ENCODE data around the gene CERS1.

The CERS1 gene

DNA sequence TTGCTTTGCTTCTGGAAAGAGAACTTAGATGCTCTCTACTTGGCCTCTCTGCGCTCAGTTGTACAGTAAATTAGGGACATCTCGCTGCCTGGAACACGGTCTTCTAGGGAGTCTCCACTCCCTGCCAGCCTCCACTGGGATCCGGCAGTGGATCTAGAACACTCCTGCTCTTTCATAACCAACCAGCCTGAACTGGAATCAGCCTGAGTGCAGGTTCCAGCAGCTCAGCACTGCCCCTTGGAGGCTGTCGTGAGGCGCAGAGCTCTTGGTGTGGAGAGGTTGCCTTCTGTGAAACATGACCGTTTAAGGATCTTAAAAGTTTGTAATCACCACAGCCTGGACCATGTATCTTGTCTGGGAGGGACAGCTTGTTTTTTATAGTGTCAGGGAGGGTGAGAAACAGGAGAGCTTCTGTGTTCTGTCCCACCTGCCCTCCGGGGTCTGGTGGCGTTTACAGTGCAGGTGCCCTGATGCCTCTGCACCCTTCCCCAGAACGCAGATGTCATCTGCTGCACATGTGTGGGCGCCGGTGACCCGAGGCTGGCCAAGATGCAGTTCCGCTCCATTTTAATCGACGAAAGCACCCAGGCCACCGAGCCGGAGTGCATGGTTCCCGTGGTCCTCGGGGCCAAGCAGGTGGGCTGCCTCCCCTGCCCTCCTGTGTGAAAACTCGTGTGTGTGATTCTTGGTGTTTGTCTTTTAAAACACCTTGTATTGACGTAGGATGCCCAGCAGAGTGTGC, 39.4 kb downstream of the CERS1 start:
- no peak for DNase-seq (ENCODE audit: low read depth)

DNA sequence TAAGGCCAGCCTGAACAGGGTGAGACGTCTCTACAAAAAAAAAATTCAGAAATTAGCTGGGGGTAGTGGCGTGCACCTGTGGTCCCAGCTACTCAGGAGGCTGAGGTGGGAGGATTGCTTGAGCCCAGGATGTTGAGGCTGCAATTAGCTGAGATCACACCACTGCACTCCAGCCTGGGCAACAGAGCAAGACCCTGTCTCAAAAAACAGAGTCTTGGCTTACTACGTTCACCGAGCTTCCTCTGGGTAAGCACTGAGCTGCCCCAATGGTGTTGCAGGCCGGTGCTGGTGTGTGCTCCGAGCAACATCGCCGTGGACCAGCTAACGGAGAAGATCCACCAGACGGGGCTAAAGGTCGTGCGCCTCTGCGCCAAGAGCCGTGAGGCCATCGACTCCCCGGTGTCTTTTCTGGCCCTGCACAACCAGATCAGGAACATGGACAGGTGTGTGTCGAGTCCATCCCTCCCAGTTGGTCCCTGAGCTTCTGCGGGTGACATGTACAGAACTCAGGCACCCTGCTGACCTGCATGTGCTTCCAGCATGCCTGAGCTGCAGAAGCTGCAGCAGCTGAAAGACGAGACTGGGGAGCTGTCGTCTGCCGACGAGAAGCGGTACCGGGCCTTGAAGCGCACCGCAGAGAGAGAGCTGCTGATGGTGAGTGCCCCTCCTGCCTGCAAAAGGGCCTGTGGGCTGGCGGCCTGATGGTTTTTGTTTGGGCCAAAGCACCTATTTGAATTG, 40.1 kb downstream of the CERS1 start:
- no peak for DNase-seq (ENCODE audit: low read depth)

GRCh38 chr19:18854982-18855381, 41.0 kb downstream of the CERS1 start:
- DNase-seq (ENCODE audit: low read depth) = no peak

GRCh38 chr19:18853755-18854427, 42.1 kb downstream of the CERS1 start:
- DNase-seq (ENCODE audit: low read depth) = no peak

DNA sequence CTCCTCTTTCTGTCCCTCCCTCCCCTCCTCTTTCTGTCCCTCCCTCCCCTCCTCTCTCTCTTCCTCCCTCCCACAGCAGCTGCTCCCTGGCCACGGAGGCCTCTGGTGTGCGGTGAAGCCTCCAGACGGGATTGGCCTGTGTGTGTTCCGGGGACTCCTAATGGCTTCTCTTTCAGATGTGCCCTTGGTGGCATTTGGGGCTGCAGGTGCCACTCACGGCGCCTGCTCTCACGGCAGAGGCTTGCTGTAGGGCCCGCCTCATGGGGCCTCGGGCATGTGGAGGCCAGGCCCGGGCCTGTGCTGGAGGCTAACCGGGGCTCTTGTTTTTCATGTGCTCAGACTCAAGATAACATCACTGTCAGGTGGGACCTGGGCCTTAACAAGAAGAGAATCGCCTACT, 43.3 kb downstream of the CERS1 start:
- DNase-seq (ENCODE audit: low read depth) = no peak

DNA sequence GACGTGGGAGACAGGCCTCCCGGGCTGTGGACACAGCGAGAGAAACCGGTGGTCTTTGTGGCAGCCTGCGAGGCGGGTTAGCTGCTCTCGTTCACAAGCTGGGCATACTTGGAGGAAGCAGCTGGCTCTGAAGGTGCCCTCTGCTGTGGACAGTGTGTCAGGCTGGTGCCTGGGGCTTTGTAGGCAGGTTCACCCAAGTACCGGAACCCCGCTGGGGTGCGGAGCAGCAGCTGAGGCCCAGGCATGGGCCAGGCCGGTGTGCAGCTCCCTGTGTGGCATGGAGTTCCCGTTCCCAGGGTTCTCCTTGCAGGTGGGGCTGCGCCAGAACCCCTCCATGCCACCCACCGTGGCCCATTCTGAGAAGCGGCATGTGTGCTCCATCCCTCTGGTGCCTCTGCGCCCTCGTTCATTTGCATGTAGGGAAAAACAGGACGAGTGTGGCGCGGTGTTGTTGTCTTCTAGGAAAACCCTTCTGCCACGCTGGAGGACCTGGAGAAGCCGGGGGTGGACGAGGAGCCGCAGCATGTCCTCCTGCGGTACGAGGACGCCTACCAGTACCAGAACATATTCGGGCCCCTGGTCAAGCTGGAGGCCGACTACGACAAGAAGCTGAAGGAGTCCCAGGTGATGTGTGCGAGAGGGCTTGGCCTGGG, 44.2 kb downstream of the CERS1 start:
- DNase-seq (ENCODE audit: low read depth) = no peak

- no peak for DNase-seq (ENCODE audit: low read depth)
Observed at GRCh38 chr19:18850471-18851375, 45.2 kb downstream of the CERS1 start.

DNA sequence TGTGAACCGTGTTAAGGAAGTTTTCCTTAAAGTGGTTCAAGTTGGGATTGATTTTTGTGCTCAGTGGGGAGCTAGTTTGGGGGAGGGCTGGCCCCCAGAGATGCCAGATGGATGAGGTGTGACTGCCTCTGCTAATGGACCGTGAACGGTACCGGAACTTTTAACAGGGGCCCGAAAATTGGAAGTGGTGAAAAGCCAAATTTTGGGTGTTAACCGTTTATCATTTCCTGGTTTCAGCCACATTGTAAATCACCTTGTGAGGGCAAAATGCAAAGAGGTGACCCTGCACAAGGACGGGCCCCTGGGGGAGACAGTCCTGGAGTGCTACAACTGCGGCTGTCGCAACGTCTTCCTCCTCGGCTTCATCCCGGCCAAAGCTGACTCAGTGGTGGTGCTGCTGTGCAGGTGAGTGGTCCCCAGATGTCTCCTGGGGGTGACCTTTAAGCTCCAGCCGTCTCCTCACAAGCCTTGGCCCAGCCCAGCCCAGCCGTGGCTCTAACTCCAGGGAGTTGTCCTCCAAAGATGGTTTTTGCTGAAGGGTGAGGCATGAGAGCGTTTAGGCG, 46.0 kb downstream of the CERS1 start:
- DNase-seq (ENCODE audit: low read depth) = no peak

DNA sequence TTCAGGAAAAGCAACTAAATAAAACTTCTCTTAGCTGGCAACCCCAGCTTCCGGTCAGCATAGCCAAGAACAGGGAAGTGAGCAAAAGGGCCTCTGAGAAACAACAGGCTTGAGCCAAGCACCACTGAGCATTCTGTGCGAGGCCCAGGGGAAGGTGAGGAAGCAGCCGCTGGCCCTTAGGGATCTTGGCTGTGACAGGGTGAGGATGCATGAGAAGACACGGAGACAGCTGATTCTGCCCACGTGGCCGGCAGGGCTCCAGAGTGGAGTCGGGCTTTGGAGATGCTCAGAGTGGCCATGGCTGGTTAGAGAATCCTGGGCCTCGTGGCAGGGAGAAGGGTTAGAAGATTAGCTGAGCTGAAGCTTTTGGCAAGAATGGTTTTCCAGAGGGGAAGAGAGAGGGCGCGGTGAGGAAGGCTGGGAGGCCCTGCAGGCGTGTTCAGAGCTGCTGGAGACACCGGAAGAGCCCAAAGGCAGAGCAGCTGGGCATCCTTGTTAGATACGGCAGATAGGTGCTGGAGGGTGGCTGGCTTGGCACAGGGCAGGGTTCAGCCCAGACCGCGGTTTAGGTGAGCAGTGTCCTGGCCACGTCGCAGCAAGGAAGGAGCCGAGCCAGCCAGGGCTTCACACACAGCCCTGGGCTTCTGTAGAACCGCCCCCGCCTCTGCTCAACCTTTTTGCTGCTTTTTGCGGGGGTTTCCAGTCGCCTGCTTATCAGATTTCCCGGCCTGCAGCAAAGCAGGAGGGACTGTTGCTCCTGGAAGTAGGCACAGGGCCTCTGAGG, 46.9 kb downstream of the CERS1 start:
- no peak for DNase-seq (ENCODE audit: low read depth)

- no peak for DNase-seq (ENCODE audit: low read depth)
Observed at GRCh38 chr19:18847549-18848463, 48.2 kb downstream of the CERS1 start.

GRCh38 chr19:18846862-18847548, 49.0 kb downstream of the CERS1 start:
- no peak for DNase-seq (ENCODE audit: low read depth)

GRCh38 chr19:18845961-18846360, 50.0 kb downstream of the CERS1 start:
- DNase-seq (ENCODE audit: low read depth) = no peak

GRCh38 chr19:18844806-18845329, 51.1 kb downstream of the CERS1 start:
- DNase-seq (ENCODE audit: low read depth) = no peak

- no peak for DNase-seq (ENCODE audit: low read depth)
Observed at GRCh38 chr19:18843960-18844359, 52.0 kb downstream of the CERS1 start.

GRCh38 chr19:18842166-18842565, 53.8 kb downstream of the CERS1 start:
- no peak for DNase-seq (ENCODE audit: low read depth)

DNA sequence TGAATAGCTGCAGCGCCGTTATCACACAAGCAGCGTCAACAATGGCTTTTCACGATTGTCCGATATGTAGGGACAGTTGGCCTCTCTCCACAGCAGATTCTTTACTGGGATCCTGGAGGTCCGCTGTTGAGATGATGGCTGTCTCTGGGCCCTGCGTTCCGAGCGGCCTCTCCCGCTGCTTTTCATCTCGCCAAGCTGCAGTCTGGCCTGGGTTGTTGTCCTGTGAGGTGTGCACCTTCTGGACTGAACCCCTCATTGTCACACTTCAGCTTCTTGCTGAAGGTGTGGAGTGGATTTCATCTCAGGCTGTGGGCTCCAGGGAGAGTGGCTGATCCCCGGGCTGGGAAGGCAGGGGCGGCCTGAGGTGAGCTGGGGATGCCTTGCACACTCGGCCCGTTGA, 54.6 kb downstream of the CERS1 start:
- no peak for DNase-seq (ENCODE audit: low read depth)

DNA sequence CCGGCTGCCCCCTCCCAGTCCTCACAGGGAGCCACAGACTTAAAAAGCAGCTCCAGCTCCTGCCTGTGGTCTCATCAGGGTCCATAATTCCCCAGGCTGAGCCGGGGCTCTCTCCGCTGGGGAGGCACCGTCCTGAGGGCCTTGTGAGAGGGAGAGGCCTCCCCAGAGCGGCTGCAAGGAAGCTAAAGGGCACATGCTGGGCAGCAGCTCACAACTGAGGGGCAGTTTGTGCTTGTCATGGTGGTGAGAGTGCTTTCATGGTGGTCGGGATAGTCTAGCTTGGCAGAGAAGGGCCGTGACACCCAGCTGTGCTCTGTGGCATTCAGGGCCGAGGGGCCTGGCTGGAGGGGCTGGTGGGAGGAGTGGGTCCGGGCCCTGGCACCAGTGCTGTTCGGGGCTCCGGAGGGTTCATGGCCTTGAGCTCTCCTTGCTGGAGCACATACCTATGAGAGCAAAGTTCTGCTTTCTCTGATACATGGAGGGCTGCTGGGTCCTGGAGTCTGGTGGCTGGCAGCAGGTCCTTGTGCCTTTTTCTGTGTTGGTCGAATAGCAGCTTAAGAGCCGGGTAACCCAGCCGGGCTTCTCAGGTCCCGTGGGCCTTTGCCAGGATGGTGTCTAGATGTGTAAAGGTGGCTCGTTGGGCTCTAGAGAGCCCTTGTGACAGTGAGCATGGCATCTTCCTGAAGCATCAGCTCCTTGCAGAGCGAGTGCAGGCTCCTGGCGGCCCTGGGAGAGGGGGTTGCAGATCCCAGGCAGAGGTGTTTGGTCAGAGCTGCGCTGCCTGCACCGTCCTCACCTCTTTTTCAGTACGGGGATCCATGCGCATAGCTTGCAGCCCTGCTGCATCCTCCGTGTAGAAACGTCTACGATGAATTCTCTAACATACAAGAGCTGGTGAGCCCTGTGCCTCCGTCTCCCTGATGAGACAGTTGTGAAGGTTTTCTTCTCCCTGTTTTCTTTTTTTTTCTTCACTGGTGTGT, 55.4 kb downstream of the CERS1 start:
- no peak for DNase-seq (ENCODE audit: low read depth)
